Nephron (organoid): Measurements from ENCODE around the gene NLGN2.

Experiments used
- H3K27ac Mint-ChIP-seq, 3 experiments: 2 replicates each; pipeline ENCODE4 v1.8.0; 2020; ENCODE audit warnings: mixed read lengths in 3 of 3, mild to moderate bottlenecking in 2 of 3, moderate library complexity in 1 of 3
- H3K27me3 Mint-ChIP-seq: 2 replicates; pipeline ENCODE4 v1.8.0; 2021; ENCODE audit warnings: low read depth, mild to moderate bottlenecking, moderate library complexity, mixed read lengths
- H3K36me3 Mint-ChIP-seq: 2 replicates; pipeline ENCODE4 v1.8.0; 2020; ENCODE audit warnings: low read depth, mixed read lengths
- H3K4me1 Mint-ChIP-seq: 2 replicates; pipeline ENCODE4 v1.8.0; 2020; ENCODE audit warnings: mixed read lengths
- H3K4me3 Mint-ChIP-seq, 3 experiments: 2 replicates each; pipeline ENCODE4 v1.8.0; 2020; ENCODE audit warnings: mild to moderate bottlenecking in 3 of 3, mixed read lengths in 3 of 3, moderate library complexity in 2 of 3
- H3K9me3 Mint-ChIP-seq: 2 replicates; pipeline ENCODE4 v1.8.0; 2020; ENCODE audit warnings: mixed read lengths
- CTCF ChIP-seq, 3 experiments: fragments of 200-600 bp; sonication (generic); IDR thresholded peaks; one replicate each; pipeline ENCODE4 v1.5.0; 2021; ENCODE audit warnings: antibody characterized with exemption in 3 of 3; ENCODE audit not compliant: unreplicated experiment in 3 of 3

NLGN2 gene

GRCh38 chr17:7421186-7421585, 13.5 kb downstream of the NLGN2 start:
- H3K9me3 Mint-ChIP-seq = no peaks in the 10 kb centered on the region
- peaks cover 5% of the 10 kb centered on the region for H3K36me3 Mint-ChIP-seq
- H3K4me3 Mint-ChIP-seq = no peak overlapping the region
- no peak overlapping the region for H3K27ac Mint-ChIP-seq
- peaks cover 6% of the 10 kb centered on the region for H3K4me1 Mint-ChIP-seq
- TF ChIP-seq CTCF (IDR thresholded peaks at IDR 0.05; ENCODE audit: unreplicated experiment in 3 of 3) = no peak
- H3K27me3 Mint-ChIP-seq = peaks cover 4% of the 10 kb centered on the region

- Mint-ChIP-seq H3K27ac (peak overlapping the region; percentile 15 to 54 (median 53)), H3K9me3 (no peaks in the 10 kb centered on the region), H3K27me3 (peaks cover 4% of the 10 kb centered on the region), H3K4me1 (peaks cover 6% of the 10 kb centered on the region), H3K36me3 (no peaks in the 10 kb centered on the region), H3K4me3 (no peak overlapping the region)
- no peak for TF ChIP-seq CTCF (IDR thresholded peaks at IDR 0.05; ENCODE audit: unreplicated experiment in 3 of 3)
Measured at GRCh38 chr17:7423679-7424078, 16.0 kb downstream of the NLGN2 start.

- peaks cover 4% of the 10 kb centered on the region for H3K27me3 Mint-ChIP-seq
- no peak within 1 kb of the TSS for H3K4me3 Mint-ChIP-seq
- peaks cover 6% of the 10 kb centered on the region for H3K4me1 Mint-ChIP-seq
- no peaks in the 10 kb centered on the region for H3K36me3 Mint-ChIP-seq
- no peak within 1 kb of the TSS for H3K27ac Mint-ChIP-seq
- no peak for TF ChIP-seq CTCF (IDR thresholded peaks at IDR 0.05; ENCODE audit: unreplicated experiment in 3 of 3)
- H3K9me3 Mint-ChIP-seq = no peaks in the 10 kb centered on the region
Measured at GRCh38 chr17:7425316-7425715, 17.7 kb downstream of the NLGN2 start, which contains the start of gene SPEM2. Gene SPEM2 (plus strand): TSS chr17:7425616. CDS start chr17:7425689, 73 bp downstream.

- no peak overlapping the region for H3K27ac Mint-ChIP-seq
- H3K36me3 Mint-ChIP-seq = no peaks in the 10 kb centered on the region
- no peak for TF ChIP-seq CTCF (IDR thresholded peaks at IDR 0.05; ENCODE audit: unreplicated experiment in 3 of 3)
- no peaks in the 10 kb centered on the region for H3K9me3 Mint-ChIP-seq
- H3K4me3 Mint-ChIP-seq = no peak overlapping the region
- H3K4me1 Mint-ChIP-seq = peaks cover 6% of the 10 kb centered on the region
- peaks cover 8% of the 10 kb centered on the region for H3K27me3 Mint-ChIP-seq
Measured at GRCh38 chr17:7425756-7426155, 18.1 kb downstream of the NLGN2 start.

- Mint-ChIP-seq H3K9me3 (no peaks in the 10 kb centered on the region), H3K36me3 (no peaks in the 10 kb centered on the region), H3K4me1 (peaks cover 6% of the 10 kb centered on the region), H3K27ac (no peak overlapping the region), H3K27me3 (peaks cover 9% of the 10 kb centered on the region), H3K4me3 (no peak overlapping the region)
- TF ChIP-seq CTCF (IDR thresholded peaks at IDR 0.05; ENCODE audit: unreplicated experiment in 3 of 3) = no peak
Measured at GRCh38 chr17:7426203-7426863, 18.7 kb downstream of the NLGN2 start.

- Mint-ChIP-seq H3K9me3 (no peaks in the 10 kb centered on the region), H3K27me3 (peaks cover 9% of the 10 kb centered on the region), H3K36me3 (no peaks in the 10 kb centered on the region), H3K27ac (no peak overlapping the region), H3K4me1 (peaks cover 6% of the 10 kb centered on the region), H3K4me3 (no peak overlapping the region)
- no peak for TF ChIP-seq CTCF (IDR thresholded peaks at IDR 0.05; ENCODE audit: unreplicated experiment in 3 of 3)
Measured at GRCh38 chr17:7426896-7427489, 19.3 kb downstream of the NLGN2 start.
